AG09319 (cell line): Measurements from ENCODE around the gene LSAMP.

Experiments used
- DNase-seq: peaks from one replicate; pipeline ENCODE4 v3.0.0-alpha.2; 2010; ENCODE audit warnings: low read depth; ENCODE audit errors: extremely low read depth
- TF ChIP-seq, protein P1 (sequence below): IDR thresholded peaks from 2 replicates; pipeline ENCODE4 v1.5.1; 2011; ENCODE audit warnings: low read depth, mild to moderate bottlenecking, inconsistent platforms, low read length, moderate library complexity

The LSAMP gene

GRCh38 chr3:116445311-116445841 is at the start of gene LSAMP:
LSAMP (minus strand) TSS chr3:116445487.
- no peak for DNase-seq
- TF ChIP-seq, protein P1, sequence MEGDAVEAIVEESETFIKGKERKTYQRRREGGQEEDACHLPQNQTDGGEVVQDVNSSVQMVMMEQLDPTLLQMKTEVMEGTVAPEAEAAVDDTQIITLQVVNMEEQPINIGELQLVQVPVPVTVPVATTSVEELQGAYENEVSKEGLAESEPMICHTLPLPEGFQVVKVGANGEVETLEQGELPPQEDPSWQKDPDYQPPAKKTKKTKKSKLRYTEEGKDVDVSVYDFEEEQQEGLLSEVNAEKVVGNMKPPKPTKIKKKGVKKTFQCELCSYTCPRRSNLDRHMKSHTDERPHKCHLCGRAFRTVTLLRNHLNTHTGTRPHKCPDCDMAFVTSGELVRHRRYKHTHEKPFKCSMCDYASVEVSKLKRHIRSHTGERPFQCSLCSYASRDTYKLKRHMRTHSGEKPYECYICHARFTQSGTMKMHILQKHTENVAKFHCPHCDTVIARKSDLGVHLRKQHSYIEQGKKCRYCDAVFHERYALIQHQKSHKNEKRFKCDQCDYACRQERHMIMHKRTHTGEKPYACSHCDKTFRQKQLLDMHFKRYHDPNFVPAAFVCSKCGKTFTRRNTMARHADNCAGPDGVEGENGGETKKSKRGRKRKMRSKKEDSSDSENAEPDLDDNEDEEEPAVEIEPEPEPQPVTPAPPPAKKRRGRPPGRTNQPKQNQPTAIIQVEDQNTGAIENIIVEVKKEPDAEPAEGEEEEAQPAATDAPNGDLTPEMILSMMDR: no peak

DNA sequence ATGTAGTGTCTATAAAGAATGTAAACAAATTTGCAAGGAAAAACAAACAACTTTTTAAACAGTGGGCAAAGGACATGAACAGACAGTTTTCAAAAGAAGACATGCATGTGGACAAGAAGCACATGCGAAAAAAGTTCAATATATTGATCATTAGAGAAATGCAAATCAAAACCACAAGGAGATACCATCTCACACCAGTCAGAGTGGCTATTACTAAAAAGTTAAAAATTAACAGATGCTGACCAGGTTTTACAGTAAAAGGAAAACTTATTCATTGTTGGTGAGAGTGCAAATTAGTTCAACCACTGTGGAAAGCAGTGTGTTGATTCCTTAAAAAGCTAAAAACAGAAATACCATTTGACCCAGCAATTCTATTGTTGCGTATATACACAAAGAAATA is 47.1 kb upstream of the LSAMP start:
- TF ChIP-seq, protein P1: no peak
- no peak for DNase-seq

DNA sequence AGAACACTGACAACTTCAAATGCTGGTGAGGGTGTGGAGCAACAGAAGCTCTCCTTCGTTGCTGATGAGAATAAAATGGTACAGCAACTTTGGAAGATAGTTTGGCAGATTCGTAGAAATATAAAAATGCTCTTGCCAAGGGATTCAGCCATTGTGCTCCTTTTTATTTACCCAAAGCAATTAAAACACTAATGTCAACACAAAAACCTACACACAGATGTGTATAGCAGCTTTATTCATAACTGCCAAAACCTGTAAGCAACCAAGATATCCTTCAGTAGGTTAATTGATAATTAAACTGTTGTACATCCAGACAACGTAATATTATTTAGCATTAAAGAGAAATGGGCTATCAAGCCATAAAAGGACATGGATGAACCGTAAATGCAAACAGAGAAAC is 37.8 kb upstream of the LSAMP start:
- DNase-seq: no peak
- TF ChIP-seq, protein P1: no peak

- no peak for DNase-seq
- TF ChIP-seq, protein P1: no peak
These were observed 31.4 kb upstream of the LSAMP start for GRCh38 chr3:116476691-116477090.

- TF ChIP-seq, protein P1: no peak
- DNase-seq: no peak
These were observed 29.5 kb upstream of the LSAMP start for GRCh38 chr3:116474801-116475200.

GRCh38 chr3:116474032-116474780 is 28.9 kb upstream of the LSAMP start:
- TF ChIP-seq, protein P1: no peak
- no peak for DNase-seq

DNA sequence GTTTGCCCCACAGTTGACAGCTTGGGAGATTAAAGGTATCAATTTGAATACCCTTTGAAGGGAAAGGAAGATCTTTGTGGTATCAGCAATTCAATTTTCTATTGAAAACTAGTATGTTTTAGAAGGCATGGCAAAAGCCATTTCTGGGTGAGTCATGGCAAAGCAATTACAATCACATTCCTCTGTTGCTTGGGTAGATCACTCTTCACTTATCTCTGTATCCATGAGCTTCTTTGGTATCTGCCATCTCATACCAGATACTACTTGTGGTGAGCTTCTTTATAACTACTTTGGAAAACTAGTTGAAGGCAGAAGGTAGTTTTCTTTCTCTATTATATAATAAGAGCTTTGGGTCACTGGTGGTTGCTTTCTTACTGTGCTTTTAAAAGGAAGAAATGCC is 28.3 kb upstream of the LSAMP start:
- TF ChIP-seq, protein P1: no peak
- no peak for DNase-seq
